ENCODE results near the gene NHS.

The NHS gene

DNA sequence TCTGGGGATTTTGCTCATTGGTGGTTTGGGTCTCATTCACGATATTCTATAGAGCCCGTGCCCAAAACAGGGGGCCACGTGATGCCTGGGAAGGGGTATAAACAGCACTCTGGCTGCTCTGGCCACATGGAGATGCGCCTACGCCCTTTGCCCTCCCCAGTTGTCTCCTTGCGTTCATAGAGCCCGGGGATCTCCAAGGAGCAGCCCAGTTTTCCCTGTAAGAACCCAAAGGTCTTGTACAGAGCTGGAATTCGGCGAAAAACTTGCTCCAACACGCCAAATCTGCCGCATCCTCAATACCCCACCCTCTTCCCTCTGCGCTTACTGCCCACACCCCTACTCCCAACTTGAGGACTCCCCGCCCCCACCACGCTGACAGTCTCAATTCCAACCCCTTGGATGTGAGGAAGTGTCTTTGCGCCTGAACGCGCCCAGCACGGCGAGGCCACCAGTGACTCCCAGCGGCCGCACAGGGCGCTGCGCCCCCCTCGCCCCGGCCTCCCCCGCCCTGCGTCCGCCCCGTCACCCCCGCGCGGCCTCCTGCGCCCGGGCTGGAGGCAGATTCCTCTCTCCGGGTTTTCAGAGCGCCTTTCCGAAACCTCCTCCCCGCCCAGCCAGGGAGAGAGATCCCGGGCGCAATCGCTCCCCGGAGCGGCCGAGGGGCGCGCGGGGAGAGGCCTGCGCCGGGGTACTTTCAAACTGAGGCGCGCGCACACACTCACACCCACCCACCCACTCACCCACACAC is at the start of gene NHS:
Gene NHS, plus strand, starts transcription at position 582 of the 748 bp plus-strand sequence. CDS start 558 bp downstream, outside the sequence.
- DNase-seq (ENCODE audit: low read depth) = peak; percentile 87
- H3K4me3 ChIP-seq (ENCODE audit: low read length) = peak within 1 kb of the TSS; percentile 62
- TF ChIP-seq, protein P1, sequence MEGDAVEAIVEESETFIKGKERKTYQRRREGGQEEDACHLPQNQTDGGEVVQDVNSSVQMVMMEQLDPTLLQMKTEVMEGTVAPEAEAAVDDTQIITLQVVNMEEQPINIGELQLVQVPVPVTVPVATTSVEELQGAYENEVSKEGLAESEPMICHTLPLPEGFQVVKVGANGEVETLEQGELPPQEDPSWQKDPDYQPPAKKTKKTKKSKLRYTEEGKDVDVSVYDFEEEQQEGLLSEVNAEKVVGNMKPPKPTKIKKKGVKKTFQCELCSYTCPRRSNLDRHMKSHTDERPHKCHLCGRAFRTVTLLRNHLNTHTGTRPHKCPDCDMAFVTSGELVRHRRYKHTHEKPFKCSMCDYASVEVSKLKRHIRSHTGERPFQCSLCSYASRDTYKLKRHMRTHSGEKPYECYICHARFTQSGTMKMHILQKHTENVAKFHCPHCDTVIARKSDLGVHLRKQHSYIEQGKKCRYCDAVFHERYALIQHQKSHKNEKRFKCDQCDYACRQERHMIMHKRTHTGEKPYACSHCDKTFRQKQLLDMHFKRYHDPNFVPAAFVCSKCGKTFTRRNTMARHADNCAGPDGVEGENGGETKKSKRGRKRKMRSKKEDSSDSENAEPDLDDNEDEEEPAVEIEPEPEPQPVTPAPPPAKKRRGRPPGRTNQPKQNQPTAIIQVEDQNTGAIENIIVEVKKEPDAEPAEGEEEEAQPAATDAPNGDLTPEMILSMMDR (IDR thresholded peaks at IDR 0.05; ENCODE audit: insufficient read depth, low read depth, low read length, missing control alignments) = peak; percentile 43

DNA sequence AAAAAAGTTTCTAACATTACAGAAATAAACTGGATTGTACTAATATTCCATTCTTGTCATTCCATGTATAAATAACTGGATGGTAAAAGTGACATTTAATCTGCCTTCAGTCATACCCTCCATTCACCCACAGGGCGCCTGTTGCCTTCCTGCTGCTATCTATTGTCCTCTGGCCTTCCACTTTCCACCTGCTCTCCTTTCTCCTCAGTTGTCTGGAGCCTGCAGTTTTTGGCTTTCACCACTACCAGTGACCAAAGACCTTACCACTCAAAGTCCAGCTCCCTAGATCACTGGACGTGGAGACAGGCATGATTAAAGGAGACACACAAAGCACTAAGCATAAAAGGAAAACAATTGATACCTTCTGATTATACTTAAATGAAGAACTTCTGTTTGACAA is 46.2 kb upstream of the NHS start:
- TF ChIP-seq, protein P1 (IDR thresholded peaks at IDR 0.05; ENCODE audit: insufficient read depth, low read depth, low read length, missing control alignments) = no peak
- H3K4me3 ChIP-seq (ENCODE audit: low read length) = no peak overlapping the region
- no peak for DNase-seq (ENCODE audit: low read depth)

DNA sequence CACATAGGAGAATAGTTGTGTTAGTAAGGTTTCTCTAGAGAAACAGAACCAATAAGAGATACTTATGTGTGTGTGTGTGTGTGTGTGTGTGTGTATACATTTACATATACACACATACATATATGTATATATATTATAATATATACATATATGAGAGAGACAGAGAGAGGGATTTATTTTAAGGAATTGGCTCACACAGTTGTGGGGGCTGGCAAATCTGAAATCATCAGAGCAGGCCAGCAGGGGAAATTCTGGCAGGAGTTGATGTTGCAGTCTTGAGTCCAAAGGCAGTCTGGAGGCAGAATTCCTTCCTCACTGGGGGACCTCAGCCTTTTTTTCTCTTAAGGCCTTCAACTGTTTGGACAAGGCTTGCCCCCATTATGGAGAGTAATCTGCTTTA is 38.6 kb upstream of the NHS start:
- DNase-seq (ENCODE audit: low read depth) = no peak
- TF ChIP-seq, protein P1 (IDR thresholded peaks at IDR 0.05; ENCODE audit: insufficient read depth, low read depth, low read length, missing control alignments) = no peak
- H3K4me3 ChIP-seq (ENCODE audit: low read length) = no peak overlapping the region

DNA sequence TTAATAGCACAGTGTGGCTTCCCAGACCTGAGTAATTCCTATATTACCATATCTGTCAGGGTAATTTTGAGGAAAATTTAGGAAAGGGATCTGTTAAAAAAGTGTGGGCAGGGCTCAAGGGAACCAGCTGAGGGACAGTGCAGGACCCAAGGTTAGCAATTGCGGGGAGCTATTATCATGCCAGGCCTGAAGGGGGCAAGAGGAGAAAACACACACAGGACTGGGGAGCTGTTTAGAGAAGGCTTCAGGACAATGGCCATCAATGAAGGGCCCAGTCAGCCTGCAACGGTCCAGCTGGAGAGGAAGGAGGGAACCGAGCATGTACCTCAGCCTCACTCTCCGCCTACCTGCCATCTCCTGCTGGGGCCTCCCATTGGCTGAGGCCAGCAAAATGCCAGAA is 19.0 kb upstream of the NHS start:
- no peak for DNase-seq (ENCODE audit: low read depth)
- TF ChIP-seq, protein P1 (IDR thresholded peaks at IDR 0.05; ENCODE audit: insufficient read depth, low read depth, low read length, missing control alignments) = no peak
- H3K4me3 ChIP-seq (ENCODE audit: low read length) = no peak overlapping the region

DNA sequence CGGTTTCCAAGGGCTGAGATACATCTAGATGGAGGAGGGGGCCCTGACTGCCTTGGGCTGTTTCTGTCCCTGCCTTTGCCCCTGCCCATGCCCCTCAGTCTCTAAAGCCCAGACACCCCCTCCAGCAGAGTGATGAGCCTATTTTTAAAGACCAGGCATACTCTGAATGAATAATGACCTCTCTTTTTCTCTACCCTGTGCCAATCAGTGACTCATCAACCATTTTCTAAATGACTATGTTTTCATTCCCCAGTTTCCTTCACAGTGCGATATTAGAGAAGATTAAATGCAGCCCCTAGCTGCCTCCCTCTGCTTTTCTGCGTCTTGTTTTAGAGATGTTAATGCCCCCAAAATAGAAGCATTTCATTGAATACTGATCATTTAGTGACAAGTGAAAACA is 15.5 kb upstream of the NHS start:
- DNase-seq (ENCODE audit: low read depth) = peak; percentile 31
- TF ChIP-seq, protein P1 (IDR thresholded peaks at IDR 0.05; ENCODE audit: insufficient read depth, low read depth, low read length, missing control alignments) = no peak
- no peak overlapping the region for H3K4me3 ChIP-seq (ENCODE audit: low read length)

DNA sequence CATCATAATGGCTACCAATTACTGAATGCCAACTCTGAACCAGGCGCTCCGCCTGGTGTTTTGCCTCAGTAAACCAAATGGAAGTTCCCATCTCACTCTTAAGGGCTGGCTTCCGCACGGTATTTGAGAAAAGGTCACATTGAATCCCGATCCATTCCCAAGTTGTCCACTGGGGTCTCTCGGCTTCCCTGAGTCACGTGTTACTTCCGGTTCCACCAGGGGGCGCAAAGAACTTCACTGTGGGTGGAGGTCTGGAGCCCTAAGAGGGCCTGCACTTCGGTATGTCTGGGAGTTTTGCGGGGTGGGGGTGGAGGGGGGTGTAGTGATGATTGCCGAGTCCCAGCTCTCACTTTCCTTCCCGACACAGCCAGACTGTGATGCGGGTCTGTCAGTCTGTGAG is 13.4 kb upstream of the NHS start:
- TF ChIP-seq, protein P1 (IDR thresholded peaks at IDR 0.05; ENCODE audit: insufficient read depth, low read depth, low read length, missing control alignments) = no peak
- H3K4me3 ChIP-seq (ENCODE audit: low read length) = no peak overlapping the region
- no peak for DNase-seq (ENCODE audit: low read depth)

DNA sequence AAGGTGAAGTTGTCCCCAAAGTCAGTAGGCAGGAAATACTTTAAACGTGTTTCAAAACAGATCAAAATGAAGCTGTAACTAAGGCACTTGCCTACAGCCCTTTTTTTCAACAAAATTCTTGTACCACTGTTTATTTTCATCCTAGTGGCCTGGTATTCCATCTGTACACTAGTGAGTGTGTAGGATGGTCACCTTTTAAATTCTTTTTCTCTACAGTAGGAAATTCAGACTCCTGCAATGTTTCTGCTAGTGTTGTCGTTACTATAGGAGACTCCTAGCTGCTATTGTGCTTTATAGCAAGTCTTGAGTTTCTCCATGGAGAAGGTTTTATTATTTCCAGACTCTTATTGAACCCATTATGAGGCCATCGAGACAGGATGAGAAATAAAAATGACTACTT is 7.0 kb upstream of the NHS start:
- DNase-seq (ENCODE audit: low read depth) = no peak
- TF ChIP-seq, protein P1 (IDR thresholded peaks at IDR 0.05; ENCODE audit: insufficient read depth, low read depth, low read length, missing control alignments) = no peak
- H3K4me3 ChIP-seq (ENCODE audit: low read length) = no peak overlapping the region

Data from epithelial cell of esophagus (primary cell).